Fibroblast of lung (primary cell): ENCODE data around the gene SLC24A4. TPM values are rescaled to one million over a fixed set of nuclear protein-coding genes. Genes with fewer than 3 reads are reported as not detected.
A peak's percentile ranks its signal among the peaks of the same experiment; 100 is the strongest.

Experiments used
- DNase-seq, 2 donors: peaks; one replicate each; pipeline versions ENCODE4 v3.0.0 to v3.0.0-alpha.2; 2010; ENCODE audit warnings: low read depth in 2 of 2
- H2AFZ ChIP-seq: 2 replicates; pipeline ENCODE4 v1.5.1; 2012; ENCODE audit warnings: low read length, control low read depth, inconsistent platforms
- H3K27ac ChIP-seq: 2 replicates; pipeline ENCODE4 v1.5.1; 2011; ENCODE audit warnings: low read length, control low read depth; ENCODE audit not compliant: insufficient read depth
- H3K27me3 ChIP-seq: 2 replicates; pipeline ENCODE4 v1.5.1; 2011; ENCODE audit warnings: mild to moderate bottlenecking, low read length; ENCODE audit not compliant: control insufficient read depth, insufficient read depth
- H3K36me3 ChIP-seq: 2 replicates; pipeline ENCODE4 v1.5.1; 2011; ENCODE audit warnings: low read length; ENCODE audit not compliant: control insufficient read depth, insufficient read depth
- H3K4me1 ChIP-seq: 2 replicates; pipeline ENCODE4 v1.5.1; 2011; ENCODE audit warnings: low read length; ENCODE audit not compliant: control insufficient read depth, insufficient read depth; ENCODE audit errors: extremely low read depth
- H3K4me2 ChIP-seq: 2 replicates; pipeline ENCODE4 v1.5.1; 2011; ENCODE audit warnings: low read length, control low read depth; ENCODE audit not compliant: insufficient read depth; ENCODE audit errors: extremely low read depth
- H3K4me3 ChIP-seq, 4 experiments: fragments of 200-600 bp in 1 of 4; sonication (generic) in 1 of 4; replicated peaks in 1 of 4; 2 replicates each; pipeline ENCODE4 v1.5.1; 2011 to 2016; ENCODE audit warnings: low read length in 4 of 4, low read depth in 3 of 4, mild to moderate bottlenecking in 3 of 4, control low read depth in 2 of 4, inconsistent platforms in 1 of 4, mixed read lengths in 1 of 4; ENCODE audit not compliant: insufficient read depth in 1 of 4; ENCODE audit errors: control extremely low read depth in 1 of 4
- H3K79me2 ChIP-seq: 2 replicates; pipeline ENCODE4 v1.5.1; 2012; ENCODE audit warnings: mild to moderate bottlenecking, low read length, inconsistent platforms; ENCODE audit not compliant: control insufficient read depth, insufficient read depth
- H3K9ac ChIP-seq: 2 replicates; pipeline ENCODE4 v1.5.1; 2011; ENCODE audit warnings: mild to moderate bottlenecking, low read length, control low read depth; ENCODE audit not compliant: insufficient read depth
- H3K9me3 ChIP-seq: 2 replicates; pipeline ENCODE4 v1.5.1; 2012; ENCODE audit warnings: low read depth, low read length; ENCODE audit not compliant: control insufficient read depth, insufficient read depth
- H4K20me1 ChIP-seq: 2 replicates; pipeline ENCODE4 v1.5.1; 2011; ENCODE audit warnings: low read length; ENCODE audit not compliant: control insufficient read depth, insufficient read depth; ENCODE audit errors: extremely low read depth
- EZH2 ChIP-seq: IDR thresholded peaks from 2 replicates; pipeline ENCODE4 v1.5.1; 2012; ENCODE audit warnings: low read length, control low read depth, mild to moderate bottlenecking; ENCODE audit errors: missing control alignments
- polyA plus RNA-seq, 2 donors: library from polyadenylated mRNA; depleted of rRNA in 1 of 2; stranded (reverse) in 1 of 2; unstranded in 1 of 2; fragments of >200 nt; gene quantifications; 2 replicates each; pipeline ENCODE4 v1.2.1, GENCODE V29; 2011 to 2012; ENCODE audit warnings: missing spikeins in 1 of 2
- total RNA-seq: library from RNA; depleted of rRNA; stranded (reverse); fragments of >200 nt; gene quantifications from 2 replicates; pipeline ENCODE4 v1.2.1, GENCODE V29; 2014
- TF ChIP-seq, protein P1 (sequence below), 2 donors: IDR thresholded peaks in 1 of 2; conservative IDR thresholded peaks in 1 of 2; 1 replicate in 1 of 2; 2 replicates in 1 of 2; pipeline ENCODE4 v1.5.1; 2011 to 2012; ENCODE audit warnings: low read length in 2 of 2, control low read depth in 1 of 2, inconsistent platforms in 1 of 2, low read depth in 1 of 2, mild to moderate bottlenecking in 1 of 2

The SLC24A4 gene
- total and polyA plus RNA-seq, 2 donors (not counting 1 experiment from before 2014, with no cell fraction given) = 0.03 TPM; not detected in 1

DNA sequence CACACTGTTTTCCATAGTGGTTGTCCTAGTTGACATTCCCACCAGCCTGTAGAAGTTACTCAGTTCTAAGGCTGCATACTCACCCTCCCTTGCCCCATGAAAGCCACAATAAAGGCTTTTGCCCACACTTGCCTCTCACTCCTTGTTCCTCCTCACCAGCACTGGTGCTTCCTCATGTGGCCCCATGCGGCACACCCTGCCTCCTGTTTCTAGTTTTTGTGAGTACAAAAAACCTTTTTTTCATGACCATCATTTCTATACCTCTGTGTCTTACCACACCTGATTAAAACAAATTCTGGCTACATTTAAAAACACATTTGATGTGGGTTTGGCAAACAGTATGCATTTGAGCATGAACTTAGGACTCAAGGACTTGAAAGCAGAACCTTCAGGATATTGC, 149.9 kb downstream of the SLC24A4 start:
- peaks cover 27% of the 10 kb centered on the region for H3K4me1 ChIP-seq
- H4K20me1 ChIP-seq = no peaks in the 10 kb centered on the region
- no peak for DNase-seq
- no peak overlapping the region for H3K4me2 ChIP-seq
- H2AFZ ChIP-seq = no peak overlapping the region
- H3K79me2 ChIP-seq = no peaks in the 10 kb centered on the region
- no peak for TF ChIP-seq EZH2
- TF ChIP-seq, protein P1, sequence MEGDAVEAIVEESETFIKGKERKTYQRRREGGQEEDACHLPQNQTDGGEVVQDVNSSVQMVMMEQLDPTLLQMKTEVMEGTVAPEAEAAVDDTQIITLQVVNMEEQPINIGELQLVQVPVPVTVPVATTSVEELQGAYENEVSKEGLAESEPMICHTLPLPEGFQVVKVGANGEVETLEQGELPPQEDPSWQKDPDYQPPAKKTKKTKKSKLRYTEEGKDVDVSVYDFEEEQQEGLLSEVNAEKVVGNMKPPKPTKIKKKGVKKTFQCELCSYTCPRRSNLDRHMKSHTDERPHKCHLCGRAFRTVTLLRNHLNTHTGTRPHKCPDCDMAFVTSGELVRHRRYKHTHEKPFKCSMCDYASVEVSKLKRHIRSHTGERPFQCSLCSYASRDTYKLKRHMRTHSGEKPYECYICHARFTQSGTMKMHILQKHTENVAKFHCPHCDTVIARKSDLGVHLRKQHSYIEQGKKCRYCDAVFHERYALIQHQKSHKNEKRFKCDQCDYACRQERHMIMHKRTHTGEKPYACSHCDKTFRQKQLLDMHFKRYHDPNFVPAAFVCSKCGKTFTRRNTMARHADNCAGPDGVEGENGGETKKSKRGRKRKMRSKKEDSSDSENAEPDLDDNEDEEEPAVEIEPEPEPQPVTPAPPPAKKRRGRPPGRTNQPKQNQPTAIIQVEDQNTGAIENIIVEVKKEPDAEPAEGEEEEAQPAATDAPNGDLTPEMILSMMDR (conservative IDR thresholded peaks at IDR 0.05 in 1 of 2, IDR thresholded peaks at IDR 0.05 in 1 of 2; ENCODE audit: low read depth in 1 of 2, low read length in 2 of 2) = no peak
- H3K4me3 ChIP-seq = no peak overlapping the region
- no peaks in the 10 kb centered on the region for H3K9me3 ChIP-seq
- no peaks in the 10 kb centered on the region for H3K36me3 ChIP-seq
- H3K27ac ChIP-seq = peak overlapping the region; percentile 35
- H3K27me3 ChIP-seq = no peaks in the 10 kb centered on the region
- no peak overlapping the region for H3K9ac ChIP-seq

DNA sequence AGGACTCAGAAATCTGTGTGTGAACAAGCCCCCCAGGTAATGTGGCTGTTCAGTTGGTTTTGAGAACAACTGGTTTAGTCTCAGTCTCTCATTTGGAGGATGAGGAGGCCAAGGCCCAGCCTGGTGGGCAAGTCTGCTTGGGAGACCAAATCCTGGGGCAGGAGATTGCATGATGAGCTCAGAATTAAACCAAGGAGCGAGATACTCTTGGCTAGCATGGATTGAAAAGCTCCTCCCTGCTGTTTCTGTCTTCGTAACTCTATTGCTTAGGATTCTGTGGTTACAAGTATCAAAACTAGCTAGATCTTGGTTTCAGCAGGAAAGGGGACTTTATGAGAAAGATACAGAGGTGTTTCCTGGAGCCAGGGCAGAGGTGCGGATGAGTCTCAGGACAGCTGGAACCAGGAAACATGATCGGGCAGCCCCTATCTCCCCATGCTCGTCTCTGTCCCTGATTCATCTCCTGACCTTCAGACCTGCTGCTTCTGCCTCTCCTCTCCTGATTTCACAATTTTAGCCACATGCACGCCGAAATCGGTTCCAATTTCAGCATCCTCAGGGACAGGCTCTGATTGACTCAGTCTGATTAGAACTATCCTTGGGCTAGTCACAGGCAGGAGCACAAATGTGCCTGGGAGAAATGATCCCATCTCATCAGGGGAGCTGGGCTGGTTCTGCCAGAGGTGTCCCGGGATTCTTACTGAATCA, 150.4 kb downstream of the SLC24A4 start:
- no peak overlapping the region for H3K4me2 ChIP-seq
- peak overlapping the region; percentile 35 for H3K27ac ChIP-seq
- H3K4me3 ChIP-seq = no peak overlapping the region
- no peak overlapping the region for H3K9ac ChIP-seq
- no peaks in the 10 kb centered on the region for H3K27me3 ChIP-seq
- DNase-seq = peak; percentile 35 to 64
- H2AFZ ChIP-seq = no peak overlapping the region
- no peaks in the 10 kb centered on the region for H3K9me3 ChIP-seq
- no peak for TF ChIP-seq EZH2
- TF ChIP-seq, protein P1 (conservative IDR thresholded peaks at IDR 0.05 in 1 of 2, IDR thresholded peaks at IDR 0.05 in 1 of 2; ENCODE audit: low read depth in 1 of 2, low read length in 2 of 2) = no peak
- no peaks in the 10 kb centered on the region for H3K79me2 ChIP-seq
- H3K36me3 ChIP-seq = no peaks in the 10 kb centered on the region
- H3K4me1 ChIP-seq = peaks cover 27% of the 10 kb centered on the region
- no peaks in the 10 kb centered on the region for H4K20me1 ChIP-seq

DNA sequence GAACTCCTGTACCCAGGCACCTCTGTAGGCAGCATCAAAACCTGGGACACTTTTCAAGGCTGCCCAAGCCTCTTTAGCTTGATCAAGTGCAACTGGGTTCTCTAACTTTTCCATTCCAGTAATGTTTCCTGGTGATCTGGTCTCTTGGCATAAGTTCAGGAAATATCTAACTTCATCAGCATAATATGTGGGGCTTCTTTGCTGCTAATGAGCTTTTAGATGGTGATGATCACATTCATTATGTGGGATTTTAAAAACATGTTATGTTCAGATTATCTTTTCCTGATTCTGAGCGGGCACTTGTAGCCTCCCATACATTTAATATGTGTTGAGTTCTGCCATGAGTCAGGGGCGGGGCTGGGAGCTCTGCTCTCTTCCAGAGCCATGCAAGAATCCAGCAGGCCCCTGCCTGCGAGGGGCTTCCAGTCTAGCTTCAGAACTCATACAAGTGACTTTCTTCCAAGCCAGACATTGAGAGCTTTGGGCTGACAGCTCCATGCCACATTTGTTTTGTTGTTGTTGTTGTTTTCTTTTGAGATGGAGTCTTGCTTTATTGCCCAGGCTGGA, 151.1 kb downstream of the SLC24A4 start:
- TF ChIP-seq, protein P1 (conservative IDR thresholded peaks at IDR 0.05 in 1 of 2, IDR thresholded peaks at IDR 0.05 in 1 of 2; ENCODE audit: low read depth in 1 of 2, low read length in 2 of 2) = no peak
- no peak for TF ChIP-seq EZH2
- H3K79me2 ChIP-seq = no peaks in the 10 kb centered on the region
- peak overlapping the region; percentile 35 for H3K27ac ChIP-seq
- no peaks in the 10 kb centered on the region for H3K36me3 ChIP-seq
- H4K20me1 ChIP-seq = no peaks in the 10 kb centered on the region
- no peak overlapping the region for H3K4me2 ChIP-seq
- H2AFZ ChIP-seq = no peak overlapping the region
- H3K9me3 ChIP-seq = no peaks in the 10 kb centered on the region
- H3K4me1 ChIP-seq = peaks cover 27% of the 10 kb centered on the region
- DNase-seq = peak in 1 of 2 donors; percentile 24
- H3K9ac ChIP-seq = no peak overlapping the region
- no peak overlapping the region for H3K4me3 ChIP-seq
- no peaks in the 10 kb centered on the region for H3K27me3 ChIP-seq
